GM18505 (cell line): ENCODE data around the gene CATSPERD.
A peak's percentile ranks its signal among the peaks of the same experiment; 100 is the strongest.

Experiments
- ATAC-seq: cut with Tn5 transposase; IDR thresholded peaks from one replicate; pipeline ENCODE4 v1.9.1; 2021; ENCODE audit not compliant: unreplicated experiment
- POLR2A ChIP-seq: IDR thresholded peaks from 4 replicates; pipeline ENCODE4 v1.6.1; 2011; ENCODE audit warnings: borderline replicate concordance; ENCODE audit not compliant: insufficient read depth, insufficient read length; ENCODE audit errors: extremely low read depth

CATSPERD gene

GRCh38 chr19:5827342-5827890, 107.0 kb downstream of the CATSPERD start:
- no peak for ATAC-seq
- no peak for TF ChIP-seq POLR2A

- peak; percentile 91 for TF ChIP-seq POLR2A
These were observed 107.6 kb downstream of the CATSPERD start for GRCh38 chr19:5827891-5828660.

More at GRCh38 chr19:5827891-5828660, 107.6 kb downstream of the CATSPERD start:
- ATAC-seq, result peak; percentile 67
